Stimulated activated CD4-positive, alpha-beta T cell treated with anti-CD3 and anti-CD28 coated beads, Interleukin-4, amount 100 ng/mL, for 48 hours (primary cell): Measurements from ENCODE around the gene LDLRAD2.

Experiments used
- DNase-seq, 2 donors: peaks; one replicate each; pipeline ENCODE4 v3.0.0-alpha.2; 2020; ENCODE audit warnings: low read depth in 2 of 2

The LDLRAD2 gene

GRCh38 chr1:21860971-21861370 lies 48.9 kb downstream of the LDLRAD2 start:
- DNase-seq: no peak

GRCh38 chr1:21861602-21862429 lies 49.8 kb downstream of the LDLRAD2 start:
- no peak for DNase-seq

- DNase-seq: no peak
Measured at GRCh38 chr1:21863981-21864380, 51.9 kb downstream of the LDLRAD2 start.

- DNase-seq: no peak
Measured at GRCh38 chr1:21864730-21865129, 52.7 kb downstream of the LDLRAD2 start.

- DNase-seq: no peak
Measured at GRCh38 chr1:21865609-21865942, 53.5 kb downstream of the LDLRAD2 start.

- no peak for DNase-seq
Measured at GRCh38 chr1:21865943-21866706, 54.1 kb downstream of the LDLRAD2 start.

- no peak for DNase-seq
Measured at GRCh38 chr1:21866707-21867043, 54.6 kb downstream of the LDLRAD2 start.

- no peak for DNase-seq
Measured at GRCh38 chr1:21867451-21867996, 55.5 kb downstream of the LDLRAD2 start.

GRCh38 chr1:21868482-21868881 lies 56.4 kb downstream of the LDLRAD2 start:
- no peak for DNase-seq

GRCh38 chr1:21868941-21869454 lies 56.9 kb downstream of the LDLRAD2 start:
- DNase-seq: no peak

GRCh38 chr1:21869620-21870121 lies 57.6 kb downstream of the LDLRAD2 start:
- no peak for DNase-seq

- DNase-seq: no peak
Measured at GRCh38 chr1:21870611-21871010, 58.5 kb downstream of the LDLRAD2 start.

- no peak for DNase-seq
Measured at GRCh38 chr1:21871943-21872342, 59.9 kb downstream of the LDLRAD2 start.

GRCh38 chr1:21872445-21873079 lies 60.5 kb downstream of the LDLRAD2 start:
- no peak for DNase-seq

GRCh38 chr1:21873174-21873573 lies 61.1 kb downstream of the LDLRAD2 start:
- DNase-seq: no peak

GRCh38 chr1:21873761-21874160 lies 61.7 kb downstream of the LDLRAD2 start:
- no peak for DNase-seq

- DNase-seq: no peak
Measured at GRCh38 chr1:21874328-21874727, 62.3 kb downstream of the LDLRAD2 start.
